SHP77 (cell line): ENCODE data around the gene SIM2.

ENCODE experiments used
- DNase-seq, 2 experiments: peaks; one replicate each; lab custom pipeline; 2025; lab: John Stamatoyannopoulos, UW

Gene SIM2

DNA sequence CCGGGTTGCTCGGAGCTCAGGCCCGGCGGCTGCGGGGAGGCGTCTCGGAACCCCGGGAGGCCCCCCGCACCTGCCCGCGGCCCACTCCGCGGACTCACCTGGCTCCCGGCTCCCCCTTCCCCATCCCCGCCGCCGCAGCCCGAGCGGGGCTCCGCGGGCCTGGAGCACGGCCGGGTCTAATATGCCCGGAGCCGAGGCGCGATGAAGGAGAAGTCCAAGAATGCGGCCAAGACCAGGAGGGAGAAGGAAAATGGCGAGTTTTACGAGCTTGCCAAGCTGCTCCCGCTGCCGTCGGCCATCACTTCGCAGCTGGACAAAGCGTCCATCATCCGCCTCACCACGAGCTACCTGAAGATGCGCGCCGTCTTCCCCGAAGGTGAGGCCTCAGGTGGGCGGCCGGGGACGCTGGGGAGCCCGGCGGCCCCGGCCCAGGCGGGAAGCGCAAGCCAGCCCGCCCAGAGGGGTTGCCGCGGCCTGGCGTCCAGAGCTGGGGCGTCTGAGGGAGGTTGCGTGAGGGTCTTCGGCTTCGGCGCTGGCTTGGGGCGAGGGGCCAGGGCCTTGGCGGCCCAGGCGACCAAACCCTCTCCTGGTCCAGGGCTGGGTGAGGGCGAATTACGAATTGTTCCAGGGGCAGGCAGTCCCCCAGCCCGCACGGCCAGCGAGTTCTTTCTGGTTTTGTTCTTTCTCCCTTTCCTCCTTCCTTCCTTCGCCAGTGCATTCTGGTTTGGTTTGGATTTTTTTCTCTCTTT lies 805 bp downstream of the SIM2 start:
- no peak for DNase-seq

DNA sequence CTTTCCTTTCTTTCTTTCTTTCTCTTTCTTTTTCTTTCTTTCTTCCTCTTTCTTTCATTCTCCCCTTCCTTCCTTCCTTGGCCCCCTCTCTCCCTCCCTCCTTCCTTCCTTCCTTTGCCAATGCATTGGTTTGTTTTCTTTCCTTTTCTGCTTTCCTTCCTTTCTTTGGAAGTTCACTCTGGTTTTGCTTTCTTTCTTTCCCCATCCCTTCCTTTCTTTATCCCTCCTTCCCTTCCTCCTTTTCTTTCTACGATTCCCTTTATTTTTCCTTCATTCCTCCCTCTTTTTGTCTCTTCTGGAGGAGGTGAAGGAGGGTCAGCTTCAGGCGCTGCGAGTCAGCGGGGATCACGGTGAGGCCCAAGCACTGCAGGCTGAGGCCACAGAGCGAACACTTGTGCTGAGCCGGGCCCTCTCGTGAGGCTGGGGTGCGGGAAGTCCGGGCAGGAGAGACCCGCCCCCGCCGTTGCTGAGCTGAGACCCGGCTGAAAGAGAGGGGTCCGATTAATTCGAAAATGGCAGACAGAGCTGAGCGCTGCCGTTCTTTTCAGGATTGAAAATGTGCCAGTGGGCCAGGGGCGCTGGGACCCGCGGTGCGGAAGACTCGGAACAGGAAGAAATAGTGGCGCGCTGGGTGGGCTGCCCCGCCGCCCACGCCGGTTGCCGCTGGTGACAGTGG lies 1.5 kb downstream of the SIM2 start:
- no peak for DNase-seq

DNA sequence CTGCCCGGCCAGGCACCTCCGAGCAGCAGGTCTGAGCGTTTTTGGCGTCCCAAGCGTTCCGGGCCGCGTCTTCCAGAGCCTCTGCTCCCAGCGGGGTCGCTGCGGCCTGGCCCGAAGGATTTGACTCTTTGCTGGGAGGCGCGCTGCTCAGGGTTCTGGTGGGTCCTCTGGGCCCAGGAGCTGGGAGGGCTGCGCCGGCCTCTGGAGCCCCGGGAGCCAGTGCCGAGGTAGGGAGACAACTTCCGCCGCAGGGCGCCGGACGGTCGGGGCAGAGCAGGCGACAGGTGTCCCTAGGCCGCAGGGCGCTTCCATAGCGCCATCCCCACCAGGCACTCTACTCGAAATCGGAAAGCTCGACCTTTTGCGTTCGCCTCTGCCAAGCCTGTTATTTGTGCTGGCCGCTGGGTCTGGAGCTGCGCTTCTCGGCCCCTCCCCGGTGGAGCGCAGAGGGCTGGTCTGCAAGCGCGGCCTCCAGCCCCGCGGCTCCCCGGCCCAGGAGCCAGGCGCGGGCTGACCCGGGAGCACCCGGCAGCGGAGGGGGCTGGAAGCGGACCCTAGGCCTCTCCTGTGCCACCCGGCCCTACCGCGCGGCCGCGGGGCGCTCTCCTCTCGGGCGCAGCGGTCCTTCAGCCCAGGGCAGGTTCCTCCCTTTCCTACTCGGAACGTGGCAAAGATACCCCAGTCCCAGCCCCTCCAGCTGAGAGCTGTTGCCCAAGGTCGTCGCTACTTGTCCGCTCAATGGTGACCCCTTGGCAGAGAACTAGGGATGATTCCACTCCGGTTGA lies 2.2 kb downstream of the SIM2 start:
- DNase-seq = no peak

DNA sequence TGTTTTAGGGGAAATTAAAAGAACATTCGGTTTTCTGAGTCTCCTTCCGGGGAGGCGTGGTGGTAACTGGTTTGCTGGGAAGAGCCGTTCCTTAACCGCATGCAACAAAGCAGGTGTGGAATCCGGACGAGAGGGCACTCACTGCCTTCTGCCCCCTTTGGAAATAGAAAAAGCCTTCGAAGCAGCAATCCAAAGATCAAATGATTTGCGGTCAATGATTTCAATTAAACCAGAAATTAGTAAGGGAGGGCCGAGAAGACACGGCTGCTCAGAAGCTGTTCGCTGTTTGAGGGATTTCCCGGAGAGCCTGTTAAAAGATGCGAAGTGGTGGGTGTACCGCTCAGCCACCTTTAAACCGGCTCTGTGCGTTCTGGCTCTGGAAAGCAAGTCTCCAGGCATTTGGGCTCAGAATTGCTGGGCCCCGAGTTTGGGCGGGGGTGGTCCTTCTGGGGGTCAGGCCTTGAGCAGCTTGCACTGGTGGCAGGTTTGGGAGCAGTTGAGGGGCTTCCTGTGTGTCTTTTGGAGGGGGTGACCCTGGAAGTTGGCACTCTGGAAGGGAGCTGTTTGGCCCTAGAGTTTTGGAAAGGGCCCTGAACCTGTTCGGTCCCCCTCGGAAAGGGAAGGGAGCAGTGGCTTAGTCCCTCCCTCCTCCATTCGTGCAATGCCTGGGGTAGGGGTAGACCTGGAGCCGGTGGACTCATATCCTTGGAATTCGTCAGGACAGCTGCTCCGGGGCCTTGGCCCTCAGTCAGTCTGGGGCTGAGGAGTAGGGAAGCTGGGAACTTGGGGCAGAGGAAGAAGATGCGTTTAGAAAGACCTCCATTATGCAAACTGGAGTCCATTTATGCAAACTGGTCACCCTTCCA lies 3.1 kb downstream of the SIM2 start:
- DNase-seq = no peak

DNA sequence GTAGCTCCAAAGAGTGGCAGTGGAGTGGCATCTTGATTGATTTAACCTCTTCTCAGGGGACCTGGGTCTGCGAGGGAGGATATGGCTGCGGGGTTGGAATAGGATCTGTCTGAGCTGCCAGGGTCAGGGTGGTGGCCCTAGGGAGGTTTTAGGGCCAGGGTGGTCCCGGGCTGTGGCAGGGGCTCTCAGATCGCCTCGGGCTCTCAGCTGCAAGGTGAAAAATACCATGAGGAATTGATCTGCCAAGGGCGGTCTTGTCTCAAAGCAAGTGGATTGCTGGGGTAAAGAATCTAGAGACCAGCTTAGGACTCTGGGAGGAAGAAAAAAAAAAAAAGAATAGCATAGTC lies 3.7 kb downstream of the SIM2 start:
- no peak for DNase-seq

DNA sequence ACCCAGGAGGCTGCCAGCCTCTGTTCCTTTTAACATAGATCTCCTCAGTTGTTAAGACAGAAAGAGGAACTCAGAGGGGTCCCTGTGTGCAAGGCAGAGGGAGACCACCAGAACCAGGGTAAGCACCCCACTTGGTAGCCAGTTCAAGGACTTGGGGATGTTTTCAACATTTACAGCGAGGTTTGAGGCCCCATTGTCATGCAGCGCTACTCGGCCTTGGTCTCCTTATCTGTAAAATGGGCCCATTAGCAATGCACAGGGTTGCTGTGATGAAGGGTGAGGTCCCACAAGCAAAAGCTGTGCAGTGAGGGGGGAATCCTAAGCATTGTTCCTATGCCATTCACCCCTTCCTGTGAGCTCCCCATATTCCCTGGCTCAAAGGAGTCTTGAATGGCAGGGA lies 4.2 kb downstream of the SIM2 start:
- no peak for DNase-seq

DNA sequence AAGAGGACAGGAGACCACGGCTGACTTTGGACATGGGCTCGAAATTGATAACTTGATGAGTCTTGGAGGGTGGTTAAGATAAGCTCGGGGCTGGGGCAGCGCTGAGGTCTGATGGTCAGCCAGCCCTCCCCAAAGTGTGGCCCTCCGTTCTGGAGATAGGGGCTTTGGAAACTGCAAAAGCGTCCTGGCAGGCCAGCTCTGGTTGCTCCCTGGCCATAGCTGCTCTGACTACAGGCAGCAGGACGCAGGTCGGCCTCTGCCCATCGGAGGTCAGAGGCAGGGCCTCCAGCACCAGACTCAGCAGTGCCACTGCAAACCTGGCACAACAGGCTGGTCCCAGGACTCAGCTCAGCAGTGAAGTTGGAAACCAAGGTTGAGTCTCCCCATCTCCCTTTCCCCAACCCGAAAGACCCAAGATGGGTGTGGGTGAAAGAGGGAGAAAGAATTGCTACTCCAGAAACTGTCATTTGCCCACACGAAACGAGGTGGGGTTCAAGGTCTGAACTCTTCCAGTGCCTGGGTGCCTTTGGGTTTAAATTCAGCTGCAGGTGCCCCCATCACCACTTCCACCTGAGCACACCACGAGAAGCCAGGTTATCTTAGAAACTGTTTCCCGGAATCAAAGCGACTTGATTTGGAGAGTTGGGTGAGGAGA lies 4.8 kb downstream of the SIM2 start:
- no peak for DNase-seq

DNA sequence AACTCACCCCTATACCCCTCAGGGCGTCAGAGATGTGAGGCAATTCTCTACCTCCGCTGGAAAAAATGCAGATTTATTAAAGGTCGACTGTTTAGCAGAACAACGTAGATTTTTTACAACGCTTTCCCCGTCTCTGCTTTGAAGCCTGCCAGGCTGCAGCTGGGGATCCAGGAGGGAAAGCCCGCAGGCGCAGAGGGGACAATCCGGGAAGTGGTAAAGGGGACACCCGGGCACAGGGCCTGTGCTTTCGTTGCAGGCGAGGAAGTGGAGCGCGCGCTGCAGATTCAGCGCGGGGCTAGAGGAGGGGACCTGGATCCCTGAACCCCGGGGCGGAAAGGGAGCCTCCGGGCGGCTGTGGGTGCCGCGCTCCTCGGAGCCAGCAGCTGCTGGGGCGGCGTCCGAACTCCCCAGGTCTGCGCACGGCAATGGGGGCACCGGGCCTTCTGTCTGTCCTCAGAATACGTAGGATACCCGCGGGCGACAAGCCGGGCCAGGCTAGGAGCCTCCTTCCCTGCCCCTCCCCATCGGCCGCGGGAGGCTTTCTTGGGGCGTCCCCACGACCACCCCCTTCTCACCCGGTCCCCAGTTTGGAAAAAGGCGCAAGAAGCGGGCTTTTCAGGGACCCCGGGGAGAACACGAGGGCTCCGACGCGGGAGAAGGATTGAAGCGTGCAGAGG lies 5.5 kb downstream of the SIM2 start:
- DNase-seq = no peak

DNA sequence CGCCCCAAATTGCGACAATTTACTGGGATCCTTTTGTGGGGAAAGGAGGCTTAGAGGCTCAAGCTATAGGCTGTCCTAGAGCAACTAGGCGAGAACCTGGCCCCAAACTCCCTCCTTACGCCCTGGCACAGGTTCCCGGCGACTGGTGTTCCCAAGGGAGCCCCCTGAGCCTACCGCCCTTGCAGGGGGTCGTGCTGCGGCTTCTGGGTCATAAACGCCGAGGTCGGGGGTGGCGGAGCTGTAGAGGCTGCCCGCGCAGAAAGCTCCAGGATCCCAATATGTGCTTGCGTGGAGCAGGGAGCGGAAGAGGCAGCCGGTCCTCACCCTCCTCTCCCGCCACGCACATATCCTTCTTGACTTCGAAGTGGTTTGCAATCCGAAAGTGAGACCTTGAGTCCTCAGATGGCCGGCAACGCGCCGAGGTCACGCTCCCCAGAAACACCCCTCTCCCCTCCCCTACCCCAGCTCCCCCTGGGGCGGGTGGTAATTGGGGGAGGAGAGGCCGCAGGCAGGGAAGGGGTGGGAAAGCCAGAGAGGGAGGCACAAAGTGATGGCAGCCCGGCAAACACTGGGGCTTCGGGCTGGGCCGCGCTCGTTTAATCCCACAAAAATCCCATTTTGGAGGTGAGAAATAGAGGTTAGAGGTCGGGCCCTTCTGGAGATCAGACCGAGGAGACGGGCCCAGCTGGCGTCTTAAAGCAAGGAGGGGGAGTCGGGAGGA lies 6.2 kb downstream of the SIM2 start:
- no peak for DNase-seq

DNA sequence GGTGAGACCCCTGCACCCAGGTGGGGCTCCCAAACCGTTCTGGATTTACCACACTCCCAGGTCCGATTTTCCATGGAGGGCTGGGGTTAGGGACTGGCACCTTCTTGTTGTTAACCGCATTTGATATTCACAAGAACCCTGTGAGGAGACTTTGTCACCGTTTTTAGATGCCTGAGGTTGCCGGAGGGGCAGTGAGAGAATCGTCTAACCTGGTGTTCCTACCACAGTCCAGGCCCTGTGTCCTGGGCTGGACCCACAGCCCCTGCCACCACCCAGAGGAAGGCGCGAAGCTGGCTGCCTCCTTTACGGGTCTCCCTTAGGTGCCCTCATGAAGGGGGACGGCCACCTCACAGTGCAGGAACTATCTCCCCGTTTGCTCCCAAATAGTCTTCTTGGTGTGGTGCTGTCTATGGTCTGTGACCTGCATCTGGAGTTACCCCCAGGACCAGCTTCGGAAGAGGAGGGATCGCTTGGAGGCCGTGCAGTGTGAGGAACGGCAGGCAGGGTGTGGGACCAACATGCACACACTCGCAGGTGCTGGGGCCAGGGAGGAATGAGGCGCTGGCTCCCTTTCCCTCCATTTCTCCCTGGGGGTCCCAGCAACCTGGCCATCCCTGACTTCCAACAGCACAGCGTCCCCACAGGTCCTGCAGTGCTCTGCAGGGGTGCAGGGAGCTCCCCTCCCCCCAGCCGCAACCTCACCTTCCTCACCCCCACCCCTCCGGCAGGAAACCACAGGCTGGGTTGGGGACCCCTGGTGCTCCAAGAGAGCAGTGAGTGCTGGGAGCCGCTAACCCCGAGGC lies 7.0 kb downstream of the SIM2 start:
- no peak for DNase-seq

DNA sequence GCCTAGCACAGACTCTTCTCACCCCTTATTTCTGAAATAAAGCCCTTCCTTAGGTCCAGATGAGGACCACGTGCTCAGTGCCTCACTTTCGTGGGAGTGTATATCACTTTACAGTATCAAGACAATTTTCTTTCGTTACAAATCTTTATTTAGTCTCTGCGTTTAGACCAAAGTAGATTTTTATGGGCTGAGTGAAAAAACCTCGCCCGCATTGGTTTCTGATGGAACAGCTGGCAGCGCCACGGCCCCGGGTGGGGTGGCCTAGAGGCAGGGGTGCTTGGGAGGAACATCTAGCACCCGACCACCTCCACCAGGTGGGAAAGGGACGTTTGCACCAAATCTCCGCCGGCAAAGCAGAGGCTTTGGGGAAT lies 7.6 kb downstream of the SIM2 start:
- no peak for DNase-seq

DNA sequence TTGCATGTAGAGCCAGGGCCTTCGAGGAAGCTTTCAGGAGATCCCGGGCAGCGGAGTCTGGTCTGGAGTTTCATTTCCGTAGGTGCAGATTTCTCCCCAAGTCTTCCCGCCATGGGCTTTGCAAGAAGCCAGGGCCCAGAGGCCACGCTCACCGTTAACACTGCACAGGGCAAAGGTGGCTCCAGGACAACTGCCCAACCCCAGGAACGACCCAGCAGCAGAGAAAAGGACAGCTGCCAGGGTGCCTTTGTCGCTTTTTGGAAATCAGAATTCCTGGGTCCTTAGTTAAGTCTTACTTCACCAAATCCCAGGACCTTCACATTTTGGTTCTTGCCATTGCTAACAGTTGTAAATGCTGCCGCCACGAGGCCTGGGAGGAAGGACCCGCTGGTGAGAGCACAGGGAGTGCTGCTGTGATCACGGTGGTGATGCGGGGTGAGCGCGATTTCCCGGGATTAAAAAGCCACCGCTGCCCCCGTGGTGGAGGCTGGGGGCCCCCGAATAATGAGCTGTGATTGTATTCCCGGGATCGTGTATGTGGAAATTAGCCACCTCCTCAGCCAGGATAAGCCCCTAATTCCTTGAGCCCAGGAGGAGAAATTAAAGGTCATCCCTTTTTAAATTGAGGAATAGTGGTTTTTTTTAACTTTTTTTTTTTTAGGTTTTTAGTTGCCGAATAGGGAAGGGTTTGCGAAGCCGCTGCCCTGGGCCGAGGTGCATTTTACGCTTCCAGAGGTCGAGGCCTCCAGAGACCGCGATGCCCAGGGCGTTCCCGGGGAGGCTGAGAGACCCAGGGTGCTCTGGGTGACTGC lies 8.2 kb downstream of the SIM2 start:
- no peak for DNase-seq

DNA sequence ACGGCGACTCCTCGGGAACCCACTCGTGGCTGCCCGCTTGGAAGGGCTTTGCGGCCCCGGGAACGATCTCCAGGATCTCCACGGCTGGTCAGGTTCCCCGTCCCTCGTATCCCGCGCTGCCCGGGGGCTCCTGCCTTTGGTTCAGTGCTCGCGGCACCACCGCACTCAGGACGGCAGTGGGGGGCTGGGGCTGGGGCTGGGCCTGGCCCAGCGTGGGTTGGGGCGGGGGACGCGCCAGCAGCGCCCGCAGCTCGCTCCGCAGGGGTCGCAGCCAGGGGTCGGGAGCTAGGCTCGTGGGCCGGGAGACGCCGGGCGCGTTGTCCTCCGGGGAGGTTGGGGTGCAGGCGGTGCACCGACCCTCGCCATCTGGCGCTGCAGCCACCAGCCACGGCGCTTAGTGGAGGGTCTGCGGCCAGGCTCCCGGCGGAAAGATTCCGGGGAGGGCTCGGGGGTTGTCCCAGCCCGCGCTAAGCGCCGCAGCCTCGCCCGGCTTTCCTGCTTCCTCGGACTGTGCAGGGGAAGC lies 8.9 kb downstream of the SIM2 start:
- no peak for DNase-seq

DNA sequence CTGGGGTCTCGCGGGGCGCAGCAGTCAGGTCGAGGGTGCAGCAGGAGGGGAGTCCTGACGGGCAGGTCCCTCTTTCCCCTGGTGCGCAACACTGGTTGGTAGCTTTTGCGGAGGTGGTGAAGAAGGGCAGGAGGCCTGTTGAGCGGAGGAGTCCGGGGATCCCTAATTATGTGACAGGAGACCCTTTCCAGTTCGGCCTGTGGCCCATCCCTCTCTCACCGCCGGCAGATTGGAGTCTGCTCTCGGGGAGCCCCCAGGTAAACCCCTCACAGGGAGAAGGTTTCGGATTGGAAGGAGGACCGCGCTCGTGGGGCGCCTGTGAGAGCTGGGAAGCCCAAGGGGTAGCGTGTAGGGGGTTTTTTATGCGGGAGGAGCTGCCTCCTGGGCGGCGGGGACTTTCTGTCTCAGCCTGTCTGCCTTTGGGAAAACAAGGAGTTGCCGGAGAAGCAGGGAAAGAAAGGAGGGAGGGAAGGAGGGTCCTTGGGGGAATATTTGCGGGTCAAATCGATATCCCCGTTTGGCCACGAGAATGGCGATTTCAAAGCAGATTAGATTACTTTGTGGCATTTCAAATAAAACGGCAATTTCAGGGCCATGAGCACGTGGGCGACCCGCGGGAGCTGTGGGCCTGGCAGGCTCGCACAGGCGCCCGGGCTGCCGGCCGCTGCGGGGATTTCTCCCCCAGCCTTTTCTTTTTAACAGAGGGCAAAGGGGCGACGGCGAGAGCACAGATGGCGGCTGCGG lies 9.5 kb downstream of the SIM2 start:
- DNase-seq = no peak

DNA sequence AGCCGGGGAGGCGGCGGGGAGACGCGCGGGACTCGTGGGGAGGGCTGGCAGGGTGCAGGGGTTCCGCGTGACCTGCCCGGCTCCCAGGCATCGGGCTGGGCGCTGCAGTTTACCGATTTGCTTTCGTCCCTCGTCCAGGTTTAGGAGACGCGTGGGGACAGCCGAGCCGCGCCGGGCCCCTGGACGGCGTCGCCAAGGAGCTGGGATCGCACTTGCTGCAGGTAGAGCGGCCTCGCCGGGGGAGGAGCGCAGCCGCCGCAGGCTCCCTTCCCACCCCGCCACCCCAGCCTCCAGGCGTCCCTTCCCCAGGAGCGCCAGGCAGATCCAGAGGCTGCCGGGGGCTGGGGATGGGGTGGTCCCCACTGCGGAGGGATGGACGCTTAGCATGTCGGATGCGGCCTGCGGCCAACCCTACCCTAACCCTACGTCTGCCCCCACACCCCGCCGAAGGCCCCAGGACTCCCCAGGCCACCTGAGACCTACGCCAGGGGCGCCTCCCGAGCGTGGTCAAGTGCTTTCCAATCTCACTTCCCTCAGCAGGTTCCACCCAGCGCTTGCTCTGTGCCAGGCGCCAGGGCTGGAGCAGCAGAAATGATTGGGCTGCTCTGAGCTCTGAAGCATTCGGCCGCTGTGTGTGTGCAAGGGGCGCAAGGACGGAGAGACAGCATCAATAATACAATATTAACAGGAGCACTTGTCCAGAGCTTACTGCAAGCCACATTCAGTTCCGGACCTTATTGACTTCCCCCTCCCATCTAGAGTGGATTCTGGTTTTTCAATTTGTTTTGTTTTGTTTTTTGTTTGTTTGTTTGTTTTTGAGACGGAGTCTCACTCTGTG lies 10.3 kb downstream of the SIM2 start:
- DNase-seq = no peak

DNA sequence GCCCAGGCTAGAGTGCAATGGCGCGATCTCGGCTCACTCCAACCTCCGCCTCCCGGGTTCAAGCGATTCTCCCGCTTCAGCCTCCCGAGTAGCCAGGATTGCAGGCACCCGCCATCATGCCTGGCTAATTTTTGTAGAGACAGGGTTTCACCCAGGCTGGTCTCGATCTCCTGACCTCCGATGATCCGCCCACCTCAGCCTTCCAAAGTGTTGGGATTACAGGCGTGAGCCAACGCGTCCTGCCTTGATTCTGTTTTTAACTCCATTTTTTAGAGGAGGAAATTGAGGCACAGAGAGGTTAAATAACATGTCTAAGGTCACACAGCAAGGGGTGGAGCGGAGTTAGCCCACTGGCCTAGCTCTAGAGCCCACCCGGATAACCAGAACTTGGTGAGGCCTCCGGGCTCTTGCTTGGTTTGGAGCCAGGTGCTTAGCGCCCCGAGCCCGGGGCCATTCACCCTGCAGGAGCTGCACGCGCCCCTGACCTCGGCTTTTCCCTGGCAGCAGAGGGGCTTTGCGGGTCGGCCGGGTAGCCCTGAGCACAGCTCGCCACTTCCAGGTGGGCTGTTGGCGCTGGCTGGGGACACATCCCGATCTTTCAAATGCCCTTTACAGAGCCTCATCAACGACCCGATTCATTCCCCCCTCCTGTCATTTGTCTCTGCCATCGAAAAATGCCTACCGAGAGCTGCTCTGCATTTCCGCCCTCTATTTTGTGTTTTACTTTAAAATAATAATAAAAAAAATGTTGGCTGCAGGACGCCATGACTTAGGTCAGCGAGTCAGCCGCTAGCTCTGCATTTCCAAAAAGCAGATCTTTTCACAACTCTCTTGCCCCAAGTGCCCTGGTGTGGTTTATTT lies 11.2 kb downstream of the SIM2 start:
- DNase-seq = no peak
